Right lobe of liver (tissue), 6 donors: ENCODE measurements around the gene FERMT1. TPM values are rescaled to one million over a fixed set of nuclear protein-coding genes. Genes with fewer than 3 reads are reported as not detected.

Experiments
- ATAC-seq, 4 donors: fragments of 200-7000 bp; cut with Tn5 transposase; one replicate each; pipeline ENCODE4 v1.9.1; 2020; ENCODE audit warnings: mild to moderate bottlenecking in 4 of 4, moderate library complexity in 4 of 4
- DNase-seq, 3 donors: peaks; one replicate each; pipeline ENCODE4 v3.0.0-alpha.2; 2020
- H3K27ac ChIP-seq, 3 donors: fragments of 200-600 bp; one replicate each; pipeline ENCODE4 v1.8.0; 2022
- H3K27me3 ChIP-seq, 2 donors: fragments of 200-600 bp; one replicate each; pipeline ENCODE4 v1.8.0; 2022
- H3K36me3 ChIP-seq, 4 donors: fragments of 200-600 bp; sonication (generic) in 1 of 4; one replicate each; pipeline versions ENCODE4 v1.5.1 to v1.8.0; 2017 to 2022; ENCODE audit warnings: control low read depth in 1 of 4
- H3K4me1 ChIP-seq, 4 donors: fragments of 200-600 bp; sonication (generic) in 1 of 4; one replicate each; pipeline versions ENCODE4 v1.5.1 to v1.8.0; 2017 to 2022; ENCODE audit warnings: control low read depth in 1 of 4
- H3K4me3 ChIP-seq, 3 donors: fragments of 200-600 bp; one replicate each; pipeline ENCODE4 v1.8.0; 2022
- H3K9me3 ChIP-seq, 4 donors: fragments of 200-600 bp; sonication (generic) in 1 of 4; one replicate each; pipeline versions ENCODE4 v1.5.1 to v1.8.0; 2017 to 2022; ENCODE audit warnings: control low read depth in 1 of 4
- CTCF ChIP-seq, 4 donors: fragments of 200-600 bp in 3 of 4; fragments of 450-650 bp in 1 of 4; IDR thresholded peaks; one replicate each; pipeline versions ENCODE4 v1.5.1 to v1.8.0; 2016 to 2022; ENCODE audit warnings: antibody characterized with exemption in 4 of 4, mild to moderate bottlenecking in 2 of 4
- POLR2A ChIP-seq: fragments of 450-650 bp; IDR thresholded peaks from one replicate; pipeline ENCODE4 v1.6.1; 2017; ENCODE audit warnings: antibody characterized with exemption, mild to moderate bottlenecking
- WGBS: methylation state at CpG from one replicate; pipeline ENCODE4 v1.1.6; 2018; ENCODE audit warnings: low coverage, low lambda C conversion rate; ENCODE audit not compliant: insufficient coverage; ENCODE audit errors: missing lambda C conversion rate; 5-methylcytosine and 5-hydroxymethylcytosine counted together
- intact Hi-C, 2 donors: fragments of 100-400 bp; cut with DNase I; formaldehyde crosslinking; loops; one replicate each; pipeline versions ENCODE4 v1.11.2 to v1.14.1; 2022
- long read RNA-seq: library from polyadenylated mRNA; unstranded; transcript quantifications from one replicate; pipeline ENCODE4 v2.0.0, GENCODE V29; 2019
- total RNA-seq, 6 experiments: library from RNA; depleted of rRNA in 2 of 6; stranded (reverse); fragments of >200 nt in 2 of 6; fragmentation: NEBNext Ultra II Directional in 3 of 6; extraction: Animal tissue kit (Norgen Biotek cat#: 25700) in 3 of 6; gene quantifications; one replicate each; pipeline versions ENCODE4 v1.1.0 to v1.2.4, GENCODE V29; 2016 to 2023
- donor health status: DM: no; HTN: yes; CAD: no.
- donor health status: DM: no; HTN: no; CAD: no.
- donor health status: DM: no; HTN: no; CAD: no.
- donor health status: DM: no; HTN: yes; CAD: no.
- donor health status: DM: no; HTN: yes; CAD: no.

The FERMT1 gene
- total RNA-seq: 1 to 10 TPM in 2 of 6 experiments, under 1 TPM in 4; 0.15 to 2.0 (median 0.55) TPM
- long read RNA-seq: 0 reads

- TF ChIP-seq POLR2A (peak; percentile 25), CTCF (IDR thresholded peaks at IDR 0.05) (peak in 3 of 4 donors; percentile 26 to 42 (median 31))
- peak within 1 kb of the TSS; percentile 38 to 47 (median 45) for H3K4me3 ChIP-seq
- peak; percentile 66 to 76 (median 71) for DNase-seq
- intact Hi-C loops: no loop called here
- H3K9me3 ChIP-seq: no peaks in the 10 kb centered on the region
- no peak within 1 kb of the TSS for H3K27ac ChIP-seq
- WGBS: 53% methylated on average over 4 of the region's 55 CpGs
- H3K36me3 ChIP-seq: no peaks in the 10 kb centered on the region
- peaks cover 0 to 15% (median 0%) of the 10 kb centered on the region in 4 donors for H3K4me1 ChIP-seq
- peak; percentile 97 to 99 (median 98) for ATAC-seq
- H3K27me3 ChIP-seq: no peaks in the 10 kb centered on the region
Measured at GRCh38 chr20:6122873-6123648, at the start of gene FERMT1. Gene FERMT1, minus strand, starts transcription at chr20:6123030. Its CDS starts 3,476 bp downstream, at chr20:6119554.

GRCh38 chr20:6169251-6169650, 46.4 kb upstream of the FERMT1 start:
- Histone ChIP-seq H3K36me3 (no peaks in the 10 kb centered on the region), H3K27me3 (no peaks in the 10 kb centered on the region), H3K9me3 (no peaks in the 10 kb centered on the region), H3K4me1 (peaks cover 0 to 14% (median 0%) of the 10 kb centered on the region in 4 donors), H3K4me3 (no peak overlapping the region), H3K27ac (no peak overlapping the region)
- DNase-seq: no peak
- peak in 3 of 4 donors; percentile 42 to 73 (median 67) for ATAC-seq
- intact Hi-C loops: no loop called here
- TF ChIP-seq POLR2A (no peak), CTCF (IDR thresholded peaks at IDR 0.05) (peak in 2 of 4 donors; percentile 12 to 33)

GRCh38 chr20:6168204-6168603, 45.4 kb upstream of the FERMT1 start:
- peaks cover 0 to 20% (median 0%) of the 10 kb centered on the region in 4 donors for H3K4me1 ChIP-seq
- intact Hi-C loops: no loop called here
- H3K9me3 ChIP-seq: no peaks in the 10 kb centered on the region
- no peak overlapping the region for H3K4me3 ChIP-seq
- no peak for TF ChIP-seq CTCF (IDR thresholded peaks at IDR 0.05)
- TF ChIP-seq POLR2A: no peak
- ATAC-seq: no peak
- DNase-seq: no peak
- H3K27me3 ChIP-seq: no peaks in the 10 kb centered on the region
- no peaks in the 10 kb centered on the region for H3K36me3 ChIP-seq
- H3K27ac ChIP-seq: no peak overlapping the region

GRCh38 chr20:6165346-6165745, 42.5 kb upstream of the FERMT1 start:
- intact Hi-C loops: no loop called here
- H3K27ac ChIP-seq: peak overlapping the region in 1 of 3 donors; percentile 56

More at GRCh38 chr20:6165346-6165745, 42.5 kb upstream of the FERMT1 start:
- ATAC-seq: no peak
- Histone ChIP-seq H3K4me1 (peaks cover 0 to 33% (median 0%) of the 10 kb centered on the region in 4 donors), H3K36me3 (no peaks in the 10 kb centered on the region), H3K4me3 (no peak overlapping the region), H3K27me3 (no peaks in the 10 kb centered on the region), H3K9me3 (no peaks in the 10 kb centered on the region)
- TF ChIP-seq POLR2A: no peak
- peak in 1 of 4 donors; percentile 6 for TF ChIP-seq CTCF (IDR thresholded peaks at IDR 0.05)
- DNase-seq: no peak
